Measurements from ENCODE around the gene C22orf31.

Gene C22orf31

GRCh38 chr22:29080106-29080975 lies 18.7 kb upstream of the C22orf31 start:
- DNase-seq = no peak

DNA sequence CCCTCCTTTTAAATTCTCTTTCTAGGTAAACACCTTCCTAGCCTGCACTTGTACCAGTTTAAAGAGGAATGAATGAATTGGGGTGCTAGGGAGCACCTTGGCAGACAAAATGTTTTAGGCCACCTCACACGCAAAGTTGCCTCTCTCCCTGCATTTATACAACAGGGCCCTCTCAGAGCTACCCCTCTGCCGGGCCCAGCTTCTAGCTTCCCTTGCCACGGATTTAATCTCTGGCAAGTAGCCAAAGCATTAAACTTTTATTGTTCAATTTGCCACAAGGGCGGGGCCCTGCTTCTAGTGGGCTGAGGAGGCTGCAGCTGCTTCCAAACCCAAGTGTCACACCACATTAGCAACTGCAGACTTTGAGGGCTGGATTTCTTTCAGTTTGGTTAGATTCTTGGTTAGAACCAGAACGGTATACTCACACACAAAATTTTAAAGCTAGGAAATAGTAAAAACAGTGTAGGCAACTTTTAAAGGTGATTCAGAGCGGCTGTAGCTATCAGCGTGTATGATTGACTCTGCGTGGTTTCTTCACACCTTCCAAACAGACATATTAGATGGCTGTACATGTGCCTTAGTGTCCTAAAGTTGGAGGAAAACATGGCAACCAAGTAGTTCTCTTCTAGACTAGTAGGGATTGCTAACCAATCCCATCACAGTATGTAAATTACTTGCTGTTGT lies 17.7 kb upstream of the C22orf31 start:
- DNase-seq = no peak

GRCh38 chr22:29078869-29079207 lies 17.2 kb upstream of the C22orf31 start:
- no peak for DNase-seq

GRCh38 chr22:29078036-29078868 lies 16.6 kb upstream of the C22orf31 start:
- no peak for DNase-seq

GRCh38 chr22:29074276-29074772 lies 12.7 kb upstream of the C22orf31 start:
- no peak for DNase-seq

GRCh38 chr22:29073618-29074275 lies 12.1 kb upstream of the C22orf31 start:
- no peak for DNase-seq

- no peak for DNase-seq
Measured at GRCh38 chr22:29072979-29073617, 11.5 kb upstream of the C22orf31 start, which contains the start of gene KREMEN1. Gene KREMEN1, plus strand, starts transcription at chr22:29073035. Its CDS starts 96 bp downstream, at chr22:29073131.

DNA sequence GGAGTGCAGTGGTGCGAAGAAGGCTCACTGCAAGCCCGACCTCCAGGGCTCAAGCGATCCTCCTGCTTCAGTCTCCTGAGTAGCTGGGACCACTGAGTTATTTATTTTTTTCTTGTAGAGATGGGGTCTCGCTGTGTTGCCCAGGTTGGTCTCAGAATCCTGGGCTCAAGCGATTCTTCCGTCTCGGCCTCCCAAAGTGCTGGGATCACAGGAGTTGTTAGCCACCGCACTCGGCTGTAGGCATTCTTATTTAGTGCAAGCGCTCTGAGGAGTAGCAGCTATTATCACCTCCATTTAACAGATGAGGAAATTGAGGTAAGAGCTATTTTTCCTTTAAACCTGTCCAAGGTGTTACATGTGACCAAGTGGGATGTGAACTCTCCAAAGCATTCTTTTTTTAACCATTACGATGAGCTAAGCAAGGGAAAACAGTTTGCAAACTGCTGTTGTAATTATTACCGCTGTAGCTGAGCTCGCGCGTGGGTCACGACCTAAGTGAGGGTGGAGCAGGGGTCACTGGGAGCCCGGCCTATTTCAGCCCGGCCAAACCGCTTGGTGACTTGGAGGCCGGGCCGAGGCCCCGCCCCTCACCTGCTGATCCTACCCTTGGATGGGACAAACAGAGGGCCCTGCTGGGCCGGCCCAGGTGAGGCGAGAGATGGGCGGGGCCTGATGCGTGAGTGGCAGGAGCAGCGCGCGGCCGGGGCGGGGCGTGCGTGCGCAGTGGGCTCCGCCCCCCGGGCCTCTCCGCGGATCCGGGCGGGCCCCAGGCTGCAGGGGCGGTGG lies 10.8 kb upstream of the C22orf31 start:
- peak; percentile 85 for DNase-seq

GRCh38 chr22:29071261-29072045 lies 9.8 kb upstream of the C22orf31 start:
- DNase-seq = no peak

DNA sequence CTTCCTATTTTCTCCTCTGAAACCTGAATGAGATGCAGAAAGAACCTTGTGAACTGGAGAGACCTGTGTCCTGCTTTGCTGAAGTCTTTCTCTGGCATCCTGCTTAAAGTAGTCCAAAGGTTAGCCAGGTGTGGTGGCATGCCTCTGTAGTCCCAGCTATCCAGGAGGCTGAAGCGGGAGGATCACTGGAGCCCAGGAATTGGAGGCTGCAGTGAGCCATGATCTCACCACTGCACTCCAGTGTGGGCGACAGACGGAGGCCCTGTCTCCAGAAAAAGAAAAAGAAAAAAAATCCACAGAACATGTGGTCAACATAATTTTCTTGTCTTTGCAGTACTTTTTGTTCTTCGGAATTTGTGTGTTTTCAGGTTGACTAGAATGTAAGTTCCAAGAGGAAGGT lies 8.9 kb upstream of the C22orf31 start:
- DNase-seq = no peak

DNA sequence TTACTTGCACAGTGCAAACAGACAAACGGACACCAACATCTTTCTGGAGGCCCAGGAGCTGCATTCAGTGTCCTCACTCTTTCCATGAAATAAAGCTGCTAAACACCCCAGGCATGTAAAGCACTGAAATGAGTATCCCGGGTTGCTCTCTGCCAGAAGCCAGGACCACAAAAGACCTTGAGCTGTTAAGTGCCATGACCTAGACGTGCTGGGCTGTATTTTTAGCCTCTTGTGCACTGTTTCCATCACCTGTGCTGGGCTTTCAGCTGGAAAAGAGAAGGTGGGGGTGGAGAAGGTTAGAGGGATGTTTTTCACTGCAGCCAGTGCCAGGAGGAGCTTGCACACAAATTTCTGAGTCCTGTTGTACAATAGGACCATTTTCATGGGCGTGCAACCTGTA lies 7.8 kb upstream of the C22orf31 start:
- no peak for DNase-seq

- no peak for DNase-seq
Measured at GRCh38 chr22:29065468-29066190, 4.0 kb upstream of the C22orf31 start.

DNA sequence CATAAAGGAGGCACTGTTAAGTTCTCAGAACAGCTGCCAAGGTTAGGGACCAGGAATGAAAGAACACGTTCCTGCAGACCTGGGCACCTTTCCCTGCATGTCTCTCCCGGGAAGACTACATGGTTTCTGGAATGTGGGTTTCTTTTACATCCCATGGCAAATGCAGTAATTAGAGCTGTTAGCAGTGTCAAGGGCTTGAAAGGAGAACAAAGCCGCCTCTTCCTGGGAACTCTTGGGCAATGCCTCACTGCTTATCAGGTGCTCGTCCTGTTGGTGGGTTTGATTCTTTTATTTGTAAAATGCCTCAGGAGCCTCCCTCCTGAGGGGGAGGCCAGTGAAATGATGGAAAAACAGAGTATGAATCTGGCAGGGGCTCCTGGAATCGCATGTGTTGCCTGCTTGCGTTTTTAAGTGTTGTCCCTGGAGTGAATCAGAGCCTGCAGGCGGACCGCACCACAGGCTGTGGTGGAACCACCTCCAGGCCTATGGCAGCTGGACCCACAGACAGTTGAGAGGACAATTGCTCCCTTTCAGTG lies 723 bp upstream of the C22orf31 start:
- no peak for DNase-seq

GRCh38 chr22:29060931-29061330 lies 700 bp downstream of the C22orf31 start:
- no peak for DNase-seq

DNA sequence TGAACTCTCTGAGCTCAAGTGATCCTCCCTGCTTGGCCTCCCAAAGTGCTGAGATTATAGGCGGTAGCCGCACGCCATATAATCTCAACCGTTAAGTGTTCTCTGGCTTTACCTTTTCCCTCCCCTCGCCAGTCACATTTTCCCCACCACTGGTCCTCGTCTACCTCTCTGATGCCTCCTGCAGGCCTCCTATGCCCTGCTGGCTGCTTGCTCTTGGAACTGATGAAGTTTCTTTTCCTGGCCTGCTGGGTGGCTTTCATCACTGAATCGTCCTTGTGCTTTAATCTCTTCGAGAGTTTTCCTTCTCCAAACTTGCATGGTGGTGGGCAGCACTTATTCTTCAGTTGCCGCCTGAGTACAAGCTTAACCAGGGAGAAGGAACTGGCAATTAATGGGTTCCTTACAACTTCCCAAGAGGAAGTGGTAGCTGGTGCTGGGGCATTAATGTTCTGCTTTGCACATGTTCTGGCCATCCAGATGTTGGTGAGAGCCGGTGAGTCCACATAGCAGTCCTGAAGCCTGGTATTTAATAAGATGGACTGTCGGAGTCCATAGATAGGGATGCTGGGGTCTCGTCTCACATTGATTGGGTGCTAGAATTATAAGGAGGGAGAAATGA lies 1.3 kb downstream of the C22orf31 start:
- DNase-seq = no peak

- DNase-seq = no peak
Measured at GRCh38 chr22:29056472-29056871, 5.2 kb downstream of the C22orf31 start.

GRCh38 chr22:29055192-29055830 lies 6.3 kb downstream of the C22orf31 start:
- no peak for DNase-seq

GRCh38 chr22:29054251-29054767 lies 7.3 kb downstream of the C22orf31 start:
- no peak for DNase-seq
